ENCODE measurements around the gene CSTF1. TPM values are rescaled to one million over a fixed set of nuclear protein-coding genes. Genes with fewer than 3 reads are reported as not detected.

CSTF1 gene
- total and polyA plus RNA-seq, 2 of the 4 experiments (the other 2 are of a cell fraction), result 48.8 to 105 TPM

GRCh38 chr20:56388882-56389281 lies 3.6 kb upstream of the CSTF1 start:
- Histone ChIP-seq H4K20me1 (ENCODE audit: insufficient read depth, low read length) (no peaks in the 10 kb centered on the region), H4K5ac (ENCODE audit: low read depth, low read length) (no peak overlapping the region)
- in situ Hi-C loops (cut with MboI; ENCODE audit: low sequenced_read_pairs), result loop anchor here (25.0 kb wide), 1 partner anchor 973 kb away; the partner anchor contains the start of gene RAE1

More at GRCh38 chr20:56388882-56389281, 3.6 kb upstream of the CSTF1 start:
- Histone ChIP-seq H4K8ac (ENCODE audit: low read depth in 2 of 2, low read length in 2 of 2) (no peak overlapping the region), H3K9ac (ENCODE audit: low read depth, low read length) (no peak overlapping the region), H3K9me3 (ENCODE audit: control insufficient read depth, insufficient read depth, low read length) (no peaks in the 10 kb centered on the region), H2AFZ (replicated peaks; ENCODE audit: low read length, poor library complexity) (no peak overlapping the region), H3K9me1 (ENCODE audit: insufficient read depth, low read length) (peaks cover 20% of the 10 kb centered on the region), H3K79me1 (ENCODE audit: low read depth in 1 of 2, low read length in 2 of 2) (peaks cover 42 to 67% of the 10 kb centered on the region in 2 experiments), H3K4ac (ENCODE audit: low read depth, low read length) (no peak overlapping the region), H3K4me2 (ENCODE audit: low read depth, low read length) (no peak overlapping the region), H3K4me3 (ENCODE audit: insufficient read depth, low read depth, low read length) (no peak overlapping the region), H3K18ac (ENCODE audit: low read depth, low read length) (no peak overlapping the region), H3K27ac (ENCODE audit: insufficient read depth, low read length) (no peak overlapping the region), H3K14ac (replicated peaks; ENCODE audit: low read depth, low read length) (no peak overlapping the region), H2BK20ac (ENCODE audit: low read depth, low read length) (no peak overlapping the region), H4K91ac (ENCODE audit: insufficient read depth, low read depth, low read length) (no peak overlapping the region), H2BK15ac (ENCODE audit: low read depth, low read length) (no peak overlapping the region), H3K4me1 (ENCODE audit: control insufficient read depth, insufficient read depth, low read length) (peaks cover 4% of the 10 kb centered on the region; the same call in 1 of the 2 replicates), H2BK5ac (ENCODE audit: low read depth, low read length, poor library complexity, severe bottlenecking) (no peak overlapping the region), H3K36me3 (ENCODE audit: control insufficient read depth, insufficient read depth, low read length) (peaks cover 12% of the 10 kb centered on the region), H3K23ac (ENCODE audit: low read depth, low read length) (no peak overlapping the region), H3K27me3 (ENCODE audit: control insufficient read depth, insufficient read depth, low read length) (no peaks in the 10 kb centered on the region), H2AK5ac (ENCODE audit: low read depth, low read length) (no peak overlapping the region), H2BK120ac (ENCODE audit: low read depth, low read length) (no peak overlapping the region), H3K56ac (ENCODE audit: extremely low read depth, insufficient read depth, low read length) (no peak overlapping the region), H2AK9ac (replicated peaks; ENCODE audit: low read depth, low read length, poor library complexity) (peak overlapping the region; percentile 19)
- dilution Hi-C loops (cut with HindIII; ENCODE audit: low sequenced_read_pairs, unreplicated experiment) (no loop called here), intact Hi-C loops (cut with micrococcal nuclease) (no loop called here)
- ChIA-PET POLR2A (ENCODE audit: unreplicated experiment) (no interaction called here), CTCF (no interaction called here)
- 83% methylated on average over 3 of the region's 4 CpGs; no CpG with 5 or more reads in 1 of the 2 experiments for WGBS, 2 experiments (ENCODE audit: extremely low coverage in 2 of 2, insufficient read length in 1 of 2)
- no peak for ATAC-seq (ENCODE audit: low read depth)
- no peak for DNase-seq
- no peak for TF ChIP-seq CTCF (conservative IDR thresholded peaks at IDR 0.05; ENCODE audit: low read depth, low read length)
- no TSS peak for BruUV-seq (replicated peaks)
